GM19193 (cell line): Measurements from ENCODE around the gene ARHGEF9.

Experiments
- POLR2A ChIP-seq: IDR thresholded peaks from 4 replicates; pipeline ENCODE4 v1.6.1; 2011; ENCODE audit not compliant: insufficient read depth, insufficient read length; ENCODE audit errors: extremely low read depth

ARHGEF9 gene

GRCh38 chrX:63613531-63614028 is 171.4 kb downstream of the ARHGEF9 start:
- TF ChIP-seq POLR2A = no peak

- no peak for TF ChIP-seq POLR2A
Observed at GRCh38 chrX:63585936-63586335, 199.1 kb downstream of the ARHGEF9 start.
